GM19351 (cell line): ENCODE data around the gene SCD5.

Experiments
- ATAC-seq: cut with Tn5 transposase; IDR thresholded peaks from one replicate; pipeline ENCODE4 v1.9.1; 2021; ENCODE audit warnings: mild to moderate bottlenecking, moderate library complexity; ENCODE audit not compliant: unreplicated experiment

The SCD5 gene

GRCh38 chr4:82797405-82798111, 1.0 kb downstream of the SCD5 start:
- no peak for ATAC-seq

GRCh38 chr4:82797040-82797404, 1.6 kb downstream of the SCD5 start:
- ATAC-seq = no peak

GRCh38 chr4:82792912-82793649, 5.5 kb downstream of the SCD5 start:
- no peak for ATAC-seq

GRCh38 chr4:82791179-82791578, 7.4 kb downstream of the SCD5 start:
- no peak for ATAC-seq

- ATAC-seq = no peak
Measured at GRCh38 chr4:82790060-82790660, 8.4 kb downstream of the SCD5 start.

GRCh38 chr4:82789025-82789776, 9.4 kb downstream of the SCD5 start:
- no peak for ATAC-seq

- ATAC-seq = no peak
Measured at GRCh38 chr4:82787342-82787741, 11.3 kb downstream of the SCD5 start.

GRCh38 chr4:82786828-82787227, 11.8 kb downstream of the SCD5 start:
- ATAC-seq = no peak

GRCh38 chr4:82785611-82786400, 12.8 kb downstream of the SCD5 start:
- ATAC-seq = no peak

- ATAC-seq = no peak
Measured at GRCh38 chr4:82784681-82785610, 13.7 kb downstream of the SCD5 start.

GRCh38 chr4:82782626-82783345, 15.8 kb downstream of the SCD5 start:
- ATAC-seq = no peak

GRCh38 chr4:82780752-82781231, 17.8 kb downstream of the SCD5 start:
- ATAC-seq = peak; percentile 68

GRCh38 chr4:82780170-82780751, 18.3 kb downstream of the SCD5 start:
- ATAC-seq = no peak

GRCh38 chr4:82779032-82779431, 19.6 kb downstream of the SCD5 start:
- ATAC-seq = no peak

GRCh38 chr4:82777857-82778525, 20.6 kb downstream of the SCD5 start:
- no peak for ATAC-seq

- ATAC-seq = no peak
Measured at GRCh38 chr4:82776925-82777542, 21.6 kb downstream of the SCD5 start.

- ATAC-seq = no peak
Measured at GRCh38 chr4:82775243-82775642, 23.4 kb downstream of the SCD5 start.
